GM18502 (cell line): ENCODE data around the gene MC3R.

ENCODE experiments used
- ATAC-seq: cut with Tn5 transposase; IDR thresholded peaks from one replicate; pipeline ENCODE4 v1.9.1; 2021; ENCODE audit warnings: mild to moderate bottlenecking; ENCODE audit not compliant: unreplicated experiment, poor library complexity

Gene MC3R

DNA sequence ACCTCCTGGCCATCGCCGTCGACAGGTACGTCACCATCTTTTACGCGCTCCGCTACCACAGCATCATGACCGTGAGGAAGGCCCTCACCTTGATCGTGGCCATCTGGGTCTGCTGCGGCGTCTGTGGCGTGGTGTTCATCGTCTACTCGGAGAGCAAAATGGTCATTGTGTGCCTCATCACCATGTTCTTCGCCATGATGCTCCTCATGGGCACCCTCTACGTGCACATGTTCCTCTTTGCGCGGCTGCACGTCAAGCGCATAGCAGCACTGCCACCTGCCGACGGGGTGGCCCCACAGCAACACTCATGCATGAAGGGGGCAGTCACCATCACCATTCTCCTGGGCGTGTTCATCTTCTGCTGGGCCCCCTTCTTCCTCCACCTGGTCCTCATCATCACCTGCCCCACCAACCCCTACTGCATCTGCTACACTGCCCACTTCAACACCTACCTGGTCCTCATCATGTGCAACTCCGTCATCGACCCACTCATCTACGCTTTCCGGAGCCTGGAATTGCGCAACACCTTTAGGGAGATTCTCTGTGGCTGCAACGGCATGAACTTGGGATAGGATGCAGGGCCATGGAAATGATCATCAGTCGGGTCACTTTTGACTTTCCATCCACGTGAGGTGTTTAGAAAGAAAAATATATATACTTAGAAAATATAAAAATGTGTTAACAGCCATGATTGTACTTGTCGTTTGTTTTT is 868 bp downstream of the MC3R start:
- ATAC-seq, result peak; percentile 50

- ATAC-seq, result no peak
Measured at GRCh38 chr20:56249956-56250355, 1.4 kb downstream of the MC3R start.

DNA sequence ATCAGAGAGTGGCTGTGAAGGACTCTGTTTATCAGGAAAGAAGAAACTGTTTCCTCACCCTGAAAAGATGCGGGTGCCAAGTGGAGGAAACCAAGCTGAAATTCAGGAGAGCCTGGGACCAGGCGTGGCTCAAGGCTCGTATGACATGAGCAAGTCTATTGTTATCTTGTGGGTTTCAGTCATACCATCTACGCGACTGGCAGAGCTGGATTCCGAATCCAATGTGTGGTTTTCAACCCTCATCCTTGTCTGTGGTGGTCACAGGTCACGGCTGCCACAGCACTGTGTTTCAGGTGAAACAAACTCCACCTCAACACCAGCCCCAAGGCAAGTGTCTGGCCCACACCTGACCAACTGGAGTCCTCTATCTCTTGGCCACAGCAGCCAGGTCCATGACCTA is 9.1 kb downstream of the MC3R start:
- no peak for ATAC-seq

- ATAC-seq, result no peak
Measured at GRCh38 chr20:56259948-56260347, 11.4 kb downstream of the MC3R start.

GRCh38 chr20:56268536-56268935 is 20.0 kb downstream of the MC3R start:
- no peak for ATAC-seq

DNA sequence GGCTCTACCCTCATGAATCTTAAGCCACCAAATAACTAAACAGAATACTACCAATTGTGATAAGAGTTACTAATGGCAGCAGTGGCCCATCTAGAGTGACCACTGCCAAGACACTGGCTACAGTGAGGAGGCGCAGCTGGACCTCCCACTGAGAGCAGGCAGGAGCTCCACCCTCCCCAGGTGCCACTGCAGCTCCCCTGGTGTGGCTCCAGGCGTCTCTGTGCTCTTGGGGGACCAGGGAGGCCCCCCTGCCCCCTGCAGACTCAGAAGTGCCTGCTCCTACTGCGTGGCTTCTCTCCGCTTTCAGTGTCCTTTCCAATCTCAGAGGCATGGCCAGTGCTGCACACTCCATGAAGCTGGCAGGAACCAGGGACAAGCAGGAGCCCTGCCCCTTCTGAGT is 23.4 kb downstream of the MC3R start:
- ATAC-seq, result no peak

DNA sequence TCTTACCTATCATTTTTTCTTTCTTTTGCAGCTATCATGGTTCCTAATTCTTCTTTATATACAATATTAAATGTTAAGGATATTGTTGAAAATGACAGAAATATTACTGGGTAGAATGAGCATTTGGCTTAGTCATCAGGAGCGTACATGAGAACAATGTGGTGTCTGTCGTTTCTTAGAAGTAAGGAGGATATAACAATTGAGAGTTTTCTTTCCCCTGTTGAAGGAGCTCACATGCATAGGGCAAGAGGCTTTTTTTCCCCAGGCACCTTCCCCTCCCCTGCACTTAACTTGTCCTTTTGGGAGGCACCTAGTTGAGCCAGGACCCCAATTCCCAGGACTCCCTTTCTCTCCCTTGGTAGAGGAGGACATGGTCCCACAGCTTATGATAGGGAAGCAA is 25.0 kb downstream of the MC3R start:
- no peak for ATAC-seq

DNA sequence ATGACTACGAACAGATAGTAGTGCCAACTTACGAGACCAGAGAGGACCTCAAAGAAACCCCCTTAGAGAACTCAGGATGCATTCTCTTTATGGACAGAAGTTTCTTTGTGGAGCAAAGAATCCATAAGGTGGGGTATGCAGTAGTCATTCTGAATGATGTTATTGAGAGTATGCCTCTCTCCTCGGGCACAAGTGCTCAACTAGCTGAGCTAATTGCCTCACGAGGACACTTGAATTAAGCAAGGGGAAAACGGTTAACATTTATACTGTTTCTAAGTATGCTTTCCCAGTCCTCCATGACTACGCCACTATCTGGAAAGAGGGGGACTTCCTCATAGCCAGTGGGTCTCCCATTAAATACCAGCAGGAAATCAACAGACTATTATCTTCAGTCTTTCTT is 25.6 kb downstream of the MC3R start:
- ATAC-seq, result no peak

GRCh38 chr20:56278196-56278595 is 29.7 kb downstream of the MC3R start:
- no peak for ATAC-seq

DNA sequence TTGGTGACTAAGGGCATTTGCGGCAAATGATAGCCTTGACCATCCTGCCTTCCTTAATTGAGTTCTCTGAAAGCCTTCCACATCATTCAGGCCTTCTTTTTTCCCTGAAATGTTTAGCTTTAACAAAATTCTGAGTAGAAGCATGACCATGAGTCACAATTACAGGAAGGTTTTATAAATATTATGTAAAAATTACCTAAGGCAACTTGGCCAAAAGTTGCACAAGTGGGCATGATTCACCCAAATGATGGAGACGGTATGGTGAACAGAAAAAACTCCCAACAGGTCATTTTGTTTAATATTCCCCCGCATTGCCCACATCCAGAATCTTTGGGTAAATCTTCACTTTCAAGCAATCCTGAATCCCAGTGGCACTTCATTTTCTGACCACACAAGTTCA is 37.0 kb downstream of the MC3R start:
- no peak for ATAC-seq

DNA sequence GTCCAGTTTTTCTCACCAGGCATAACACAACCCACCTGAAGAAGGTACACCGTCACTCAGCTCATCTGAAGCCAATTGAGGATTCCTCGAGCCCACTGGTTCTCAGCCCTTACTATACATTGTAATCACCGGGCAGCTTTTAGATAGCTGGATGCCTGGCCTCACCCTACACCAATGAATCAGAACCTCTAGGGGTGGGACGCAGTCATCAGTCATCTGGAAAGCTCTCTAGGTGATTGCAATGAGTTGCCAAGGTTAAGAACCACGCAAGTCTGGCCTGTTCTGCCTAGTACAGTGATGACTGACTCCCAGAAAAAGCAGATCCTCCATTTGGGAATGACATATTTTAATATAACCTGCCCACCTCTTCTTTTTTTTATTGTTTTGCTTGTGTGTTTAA is 41.1 kb downstream of the MC3R start:
- ATAC-seq, result no peak

GRCh38 chr20:56299362-56299761 is 50.8 kb downstream of the MC3R start:
- no peak for ATAC-seq
